ENCODE measurements around the gene CNGB1. TPM values are rescaled to one million over a fixed set of nuclear protein-coding genes. Genes with fewer than 3 reads are reported as not detected.

The CNGB1 gene
- total RNA-seq (under 1 TPM in 3 of 6 donors, not detected in 3; 0.03 to 0.43 (median 0.16) TPM), polyA plus RNA-seq (under 1 TPM; 0.04 to 0.05 TPM)

GRCh38 chr16:57970970-57971369 is at the start of gene CNGB1:
Gene CNGB1, minus strand, starts transcription at chr16:57971128. Its CDS starts 3,842 bp downstream, at chr16:57967286.
- intact Hi-C loops (cut with DNase I): no loop called here
- no peaks in the 10 kb centered on the region for H3K36me3 ChIP-seq
- TF ChIP-seq CTCF (IDR thresholded peaks at IDR 0.05): no peak
- 66 to 68% methylated on average over 6 of the region's 6 CpGs for WGBS, 2 donors
- H3K4me3 ChIP-seq: no peak within 1 kb of the TSS
- no peak within 1 kb of the TSS for H3K27ac ChIP-seq
- DNase-seq (no peak), ATAC-seq (no peak), FAIRE-seq (no peak)
- H3K27me3 ChIP-seq: no peaks in the 10 kb centered on the region
- H3K9me3 ChIP-seq: no peaks in the 10 kb centered on the region
- no peaks in the 10 kb centered on the region for H3K4me1 ChIP-seq

- H3K27me3 ChIP-seq: no peaks in the 10 kb centered on the region
- DNase-seq (no peak), ATAC-seq (no peak), FAIRE-seq (no peak)
- no peak overlapping the region for H3K4me3 ChIP-seq
- TF ChIP-seq CTCF (IDR thresholded peaks at IDR 0.05): no peak
- intact Hi-C loops (cut with DNase I): loop anchor here (5.0 to 10.0 kb wide), 3 partner anchors 102 to 445 kb away; partner anchors contain the start of gene CFAP20 (in 1 of the 3)
- WGBS, 2 donors: 77 to 79% methylated on average over 8 of the region's 8 CpGs
- H3K9me3 ChIP-seq: no peaks in the 10 kb centered on the region
- peaks cover 0 to 12% (median 11%) of the 10 kb centered on the region in 3 donors for H3K4me1 ChIP-seq
- H3K36me3 ChIP-seq: peaks cover 0 to 4% (median 0%) of the 10 kb centered on the region in 3 donors
- no peak overlapping the region for H3K27ac ChIP-seq
Measured at GRCh38 chr16:58019866-58020538, 49.1 kb upstream of the CNGB1 start.

- no peak overlapping the region for H3K27ac ChIP-seq
- H3K36me3 ChIP-seq: peaks cover 0 to 4% (median 0%) of the 10 kb centered on the region in 3 donors
- peaks cover 0 to 12% (median 6%) of the 10 kb centered on the region in 3 donors for H3K4me1 ChIP-seq
- 83 to 88% methylated on average over 7 of the region's 7 CpGs for WGBS, 2 donors
- H3K27me3 ChIP-seq: no peaks in the 10 kb centered on the region
- H3K9me3 ChIP-seq: no peaks in the 10 kb centered on the region
- intact Hi-C loops (cut with DNase I): loop anchor here in 1 of 3 donors (10.0 kb wide), 1 partner anchor 444 kb away; no protein-coding TSS in a partner anchor
- no peak for TF ChIP-seq CTCF (IDR thresholded peaks at IDR 0.05)
- no peak overlapping the region for H3K4me3 ChIP-seq
- FAIRE-seq (no peak), ATAC-seq (no peak), DNase-seq (no peak)
Measured at GRCh38 chr16:58018803-58019202, 47.9 kb upstream of the CNGB1 start.

GRCh38 chr16:58016840-58017446 is 46.0 kb upstream of the CNGB1 start:
- DNase-seq (peak in 2 of 6 donors; percentile 57 to 61), FAIRE-seq (no peak), ATAC-seq (peak; percentile 47 to 84 (median 66))
- Histone ChIP-seq H3K27me3 (no peaks in the 10 kb centered on the region), H3K27ac (no peak overlapping the region), H3K9me3 (no peaks in the 10 kb centered on the region), H3K36me3 (peaks cover 0 to 8% (median 4%) of the 10 kb centered on the region in 3 donors), H3K4me3 (no peak overlapping the region), H3K4me1 (no peaks in the 10 kb centered on the region)
- no peak for TF ChIP-seq CTCF (IDR thresholded peaks at IDR 0.05)
- 49 to 51% methylated on average over 12 of the region's 12 CpGs for WGBS, 2 donors
- intact Hi-C loops (cut with DNase I): loop anchor here in 1 of 3 donors (10.0 kb wide), 1 partner anchor 442 kb away; no protein-coding TSS in a partner anchor
